SU-DHL-6 (cell line): ENCODE data around the gene SCRN2.

Experiments
- CTCF ChIP-seq: fragments of 200-600 bp; sonication (generic); IDR thresholded peaks from one replicate; pipeline ENCODE4 v1.5.1; 2017; ENCODE audit warnings: antibody characterized with exemption, mild to moderate bottlenecking, low read length, moderate library complexity; ENCODE audit not compliant: insufficient read depth, poor library complexity, severe bottlenecking
- EZH2phosphoT487 ChIP-seq: fragments of 200-600 bp; sonication (generic), shearing (Covaris generic); conservative IDR thresholded peaks from 2 replicates; pipeline ENCODE4 v1.6.1; 2018; ENCODE audit warnings: mild to moderate bottlenecking, antibody characterized with exemption, low read length, moderate library complexity, mixed read lengths

DNA sequence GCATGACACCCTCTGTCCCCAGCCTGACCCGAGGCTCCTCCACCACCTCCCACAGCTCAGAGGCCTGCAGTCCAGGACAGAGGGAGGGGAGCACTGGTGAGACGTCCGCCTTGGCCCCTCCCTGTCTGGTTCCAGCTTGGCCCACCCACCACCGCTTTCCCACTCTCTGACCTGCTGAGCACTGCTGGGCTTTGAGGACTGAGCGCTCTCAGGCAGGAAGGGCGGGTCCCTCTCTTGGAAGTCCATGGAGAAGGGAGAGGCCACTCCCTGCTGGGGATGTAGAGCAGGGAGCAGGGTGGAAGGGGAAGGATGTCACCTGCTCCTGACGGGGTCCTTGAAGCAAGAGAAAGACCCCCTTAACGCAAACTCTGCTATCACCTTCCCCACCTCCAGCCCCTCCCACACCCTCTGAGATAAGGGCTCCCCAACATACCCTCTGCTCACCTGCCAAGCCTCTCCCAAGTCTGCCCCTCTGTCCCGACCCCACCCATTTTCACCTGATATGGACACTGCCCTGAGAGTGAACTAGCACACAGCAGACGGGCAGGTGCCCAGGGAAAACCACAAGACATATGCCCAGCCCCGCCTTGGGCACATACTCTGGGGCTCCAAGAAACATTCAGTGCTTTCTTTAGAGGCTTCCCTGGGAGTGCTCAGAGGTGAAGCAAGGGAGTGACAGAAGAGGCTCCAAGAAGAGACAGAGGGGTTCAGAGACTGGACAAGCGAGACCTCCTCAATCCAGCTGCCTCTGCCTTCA is 20.9 kb downstream of the SCRN2 start:
- TF ChIP-seq CTCF (no peak), EZH2phosphoT487 (no peak)
